NCI-H1417 (cell line): Measurements from ENCODE around the gene TNS4.

Experiments
- DNase-seq, 3 experiments: peaks; one replicate each; lab custom pipeline; 2025; lab: John Stamatoyannopoulos, UW

TNS4 gene

DNA sequence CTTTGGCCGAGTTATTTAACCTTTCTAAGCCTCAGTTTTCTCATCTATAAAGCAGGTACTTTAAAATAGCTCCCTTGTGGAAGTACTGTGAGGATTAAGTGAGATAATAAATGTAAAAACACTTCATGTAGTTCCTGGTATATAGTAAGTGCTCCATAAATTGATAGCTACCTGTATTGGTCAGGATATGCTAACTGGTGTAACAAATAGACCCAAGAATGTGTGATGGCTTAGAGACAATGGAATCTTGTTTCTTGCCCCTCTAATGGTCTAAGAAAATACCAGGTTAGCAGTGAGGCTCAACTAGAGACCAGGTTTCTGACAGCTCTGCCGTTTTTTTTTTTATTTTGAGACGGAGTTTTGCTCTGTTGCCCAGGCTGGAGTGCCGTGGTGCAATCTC lies 34.0 kb upstream of the TNS4 start:
- no peak for DNase-seq

DNA sequence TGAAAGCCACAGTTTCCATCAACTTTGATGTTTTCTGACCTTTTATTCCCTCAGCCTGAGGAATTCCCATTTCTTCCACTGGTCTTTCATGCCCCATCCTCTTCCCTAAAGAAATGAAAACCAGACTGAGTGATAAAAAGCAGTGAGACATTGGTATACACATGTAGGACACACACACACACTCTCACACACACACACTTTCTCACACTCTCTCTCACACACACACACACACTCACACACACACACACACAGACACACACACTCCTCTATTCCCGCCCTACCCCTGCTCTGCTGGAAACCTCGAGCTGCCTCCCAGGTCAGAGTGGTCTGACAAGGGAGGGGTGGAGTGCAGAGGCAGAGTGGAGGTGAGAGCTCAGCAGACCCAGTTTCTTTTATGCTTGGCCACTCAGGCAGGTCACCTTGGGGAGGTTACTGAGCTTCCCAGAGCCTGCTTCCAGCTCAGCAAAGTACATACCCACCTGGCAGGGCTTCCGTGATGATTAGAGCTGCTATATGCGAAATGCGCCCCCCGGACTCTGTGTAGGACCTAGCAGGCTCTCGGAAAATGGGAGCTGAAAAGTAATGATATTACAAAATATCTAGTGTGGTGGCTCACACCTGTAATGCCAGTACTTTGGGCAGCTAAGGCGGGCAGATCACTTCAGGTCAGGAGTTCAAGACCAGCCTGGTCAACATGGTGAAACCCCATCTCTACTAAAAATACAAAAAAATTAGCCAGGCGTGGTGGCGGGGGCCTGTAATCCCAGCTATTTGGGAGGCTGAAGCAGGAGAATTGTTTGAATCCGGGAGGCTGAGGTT lies 33.2 kb upstream of the TNS4 start:
- DNase-seq: no peak

GRCh38 chr17:40533896-40534295 lies 32.5 kb upstream of the TNS4 start:
- no peak for DNase-seq

GRCh38 chr17:40532520-40533253 lies 31.3 kb upstream of the TNS4 start:
- DNase-seq: no peak

GRCh38 chr17:40531051-40531991 lies 29.9 kb upstream of the TNS4 start:
- DNase-seq: no peak

GRCh38 chr17:40530531-40530994 lies 29.1 kb upstream of the TNS4 start:
- no peak for DNase-seq

GRCh38 chr17:40529991-40530390 lies 28.6 kb upstream of the TNS4 start:
- DNase-seq: no peak

GRCh38 chr17:40528692-40529417 lies 27.4 kb upstream of the TNS4 start:
- no peak for DNase-seq

GRCh38 chr17:40526668-40527067 lies 25.2 kb upstream of the TNS4 start:
- no peak for DNase-seq

DNA sequence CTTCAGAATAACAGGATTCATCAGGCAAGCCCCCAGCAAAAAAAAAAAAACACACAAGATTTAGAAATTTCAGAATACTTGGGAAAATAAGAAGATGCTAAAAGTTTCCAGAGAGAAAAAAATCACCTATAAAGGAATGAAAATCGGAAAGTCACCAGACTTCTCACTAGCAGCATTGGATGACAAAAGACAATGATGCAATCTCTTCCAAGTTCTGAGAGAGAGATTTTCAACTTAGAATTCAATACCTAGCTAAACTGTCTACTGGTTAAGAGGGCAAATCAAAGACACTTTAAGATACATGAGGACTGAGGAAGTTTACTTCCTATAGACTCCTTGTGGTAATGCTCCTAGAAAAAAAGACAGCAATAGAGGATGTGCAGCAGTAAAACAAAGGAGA lies 23.9 kb upstream of the TNS4 start:
- no peak for DNase-seq

GRCh38 chr17:40524243-40524965 lies 23.0 kb upstream of the TNS4 start:
- DNase-seq: no peak

- DNase-seq: no peak
Observed at GRCh38 chr17:40522961-40523310, 21.5 kb upstream of the TNS4 start.

DNA sequence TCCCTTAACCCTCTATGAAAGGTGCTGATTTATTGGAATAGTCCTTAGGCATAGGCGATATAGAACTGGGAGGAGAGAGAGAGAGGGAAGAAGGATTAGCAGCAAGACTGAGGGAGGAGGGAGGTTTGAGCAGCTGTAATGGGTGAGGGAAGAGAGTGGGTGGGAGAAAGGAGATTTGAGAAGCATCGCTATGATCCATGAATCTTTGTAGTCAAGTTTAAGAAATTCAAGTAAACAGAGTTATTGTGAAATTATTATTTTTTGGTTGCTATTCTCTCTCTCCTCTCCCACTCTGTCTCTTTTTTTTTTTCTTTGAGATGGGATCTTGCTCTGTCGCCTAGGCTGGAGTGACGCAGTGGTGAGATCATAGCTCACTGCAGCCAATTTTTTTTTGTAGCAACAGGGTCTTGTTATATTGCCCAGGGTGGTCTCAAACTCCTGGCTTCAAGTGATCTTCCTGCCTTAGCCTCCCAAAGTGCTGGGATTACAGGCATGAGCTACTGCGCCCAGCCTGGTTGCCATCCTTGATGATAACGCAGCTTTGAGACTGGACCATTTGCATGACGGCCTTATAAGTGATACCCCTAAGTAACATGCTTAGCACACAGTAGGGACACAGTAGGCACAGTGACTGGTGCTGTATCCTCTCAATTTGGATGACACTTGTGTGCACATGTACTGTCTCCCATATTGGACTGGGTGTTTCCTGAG lies 21.0 kb upstream of the TNS4 start:
- no peak for DNase-seq

GRCh38 chr17:40520991-40521453 lies 19.6 kb upstream of the TNS4 start:
- DNase-seq: no peak

DNA sequence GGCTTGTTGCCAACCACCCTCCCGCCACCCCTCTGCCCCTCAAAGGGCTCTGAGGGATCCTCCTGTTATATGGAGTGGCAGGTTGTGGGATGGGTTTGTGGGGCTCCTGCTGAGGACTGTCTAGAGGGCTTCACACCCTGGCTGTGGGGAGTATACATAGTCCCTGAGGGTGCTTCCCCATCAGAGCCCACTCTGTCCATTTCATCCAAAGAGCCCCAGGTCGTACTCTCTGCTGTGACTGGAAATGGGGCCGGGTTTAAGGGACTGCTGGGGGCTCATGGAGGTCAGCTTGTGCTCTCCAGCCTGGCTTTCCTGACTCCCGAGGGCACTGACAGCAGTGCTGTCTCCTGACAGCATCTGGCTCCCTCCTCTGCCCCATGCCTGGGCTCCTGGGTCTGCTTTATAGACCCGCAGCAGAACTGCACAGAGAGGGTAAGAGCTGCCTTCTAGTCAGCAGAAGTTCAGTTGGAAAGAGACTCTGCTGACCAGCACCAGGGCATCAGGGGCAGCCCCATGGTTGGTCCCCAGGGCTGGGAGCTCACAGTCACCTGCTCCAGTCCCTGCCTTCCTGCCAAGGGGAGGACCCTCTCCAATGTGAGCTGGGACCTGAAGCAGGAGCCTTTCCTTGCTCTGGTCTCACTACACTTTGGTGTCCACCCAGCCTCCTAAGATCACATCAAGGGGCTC lies 17.8 kb upstream of the TNS4 start:
- DNase-seq: no peak

- no peak for DNase-seq
Observed at GRCh38 chr17:40518401-40519088, 17.1 kb upstream of the TNS4 start.

- no peak for DNase-seq
Observed at GRCh38 chr17:40517981-40518380, 16.6 kb upstream of the TNS4 start.

DNA sequence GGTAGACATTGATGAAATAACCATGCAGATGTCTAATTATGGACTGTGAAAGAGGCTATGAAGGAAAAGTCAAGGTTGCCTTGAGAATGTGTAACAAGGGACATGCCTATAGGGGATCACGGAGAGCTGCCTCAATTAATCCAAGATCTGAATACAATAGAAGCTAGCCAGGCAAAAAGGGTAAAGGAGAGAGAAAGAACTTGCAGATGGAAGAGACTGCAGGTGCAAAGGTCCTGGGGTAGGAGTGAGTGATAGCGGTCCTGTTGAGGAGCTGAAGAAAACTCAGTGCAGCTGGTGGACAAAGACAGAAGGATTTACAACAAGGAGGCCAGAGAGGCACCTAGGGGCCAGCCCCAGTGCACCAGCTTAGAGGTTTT lies 15.9 kb upstream of the TNS4 start:
- no peak for DNase-seq
